Tibial nerve (tissue), 4 donors: ENCODE data around the gene CFAP251. TPM values are rescaled to one million over a fixed set of nuclear protein-coding genes. Genes with fewer than 3 reads are reported as not detected.

Experiments
- DNase-seq, 2 donors: peaks; one replicate each; pipeline ENCODE4 v3.0.0-alpha.2; 2019; ENCODE audit warnings: low spot score in 2 of 2
- H3K27ac ChIP-seq, 4 donors: fragments of 200-600 bp; sonication (generic) in 3 of 4; one replicate each; pipeline ENCODE4 v1.5.1; 2017 to 2019; ENCODE audit warnings: mild to moderate bottlenecking in 1 of 4
- H3K27me3 ChIP-seq, 2 donors: fragments of 200-600 bp; sonication (generic) in 1 of 2; one replicate each; pipeline versions ENCODE4 v1.5.1 to v1.6.0; 2017 to 2019
- H3K36me3 ChIP-seq, 3 donors: fragments of 200-600 bp; sonication (generic); one replicate each; pipeline ENCODE4 v1.5.1; 2018 to 2019
- H3K4me1 ChIP-seq, 4 donors: fragments of 200-600 bp; sonication (generic) in 3 of 4; one replicate each; pipeline ENCODE4 v1.5.1; 2017 to 2019
- H3K4me3 ChIP-seq, 4 donors: fragments of 200-600 bp; sonication (generic) in 3 of 4; one replicate each; pipeline ENCODE4 v1.5.1; 2017 to 2019; ENCODE audit warnings: mild to moderate bottlenecking in 1 of 4, moderate library complexity in 1 of 4
- H3K9me3 ChIP-seq, 4 donors: fragments of 200-600 bp; sonication (generic) in 3 of 4; one replicate each; pipeline ENCODE4 v1.5.1; 2017 to 2019
- CTCF ChIP-seq, 5 experiments: fragments of 200-600 bp in 3 of 5; fragments of 450-650 bp in 2 of 5; sonication (generic) in 3 of 5; IDR thresholded peaks; one replicate each; pipeline ENCODE4 v1.5.1; 2016 to 2019; ENCODE audit warnings: antibody characterized with exemption in 5 of 5, mild to moderate bottlenecking in 3 of 5, moderate library complexity in 2 of 5
- EP300 ChIP-seq, 2 donors: sonication (generic); formaldehyde crosslinking; IDR thresholded peaks; one replicate each; pipeline ENCODE4 v1.6.1; 2017; ENCODE audit warnings: antibody characterized with exemption in 2 of 2, mild to moderate bottlenecking in 1 of 2
- POLR2A ChIP-seq, 2 donors: fragments of 450-650 bp; IDR thresholded peaks; one replicate each; pipeline ENCODE4 v1.6.1; 2017; ENCODE audit warnings: antibody characterized with exemption in 2 of 2, mild to moderate bottlenecking in 2 of 2, moderate library complexity in 2 of 2
- WGBS, 2 donors: methylation state at CpG; one replicate each; pipeline ENCODE4 v1.1.5; 2018; 5-methylcytosine and 5-hydroxymethylcytosine counted together
- total RNA-seq, 4 donors: library from RNA; depleted of rRNA; stranded (reverse); fragments of >200 nt; gene quantifications; one replicate each; pipeline ENCODE4 v1.1.0, GENCODE V29; 2016

Gene CFAP251
- total RNA-seq, 4 donors from 2014 or later: 3.0 to 5.4 (median 3.9) TPM

- Histone ChIP-seq H3K27me3 (no peaks in the 10 kb centered on the region), H3K27ac (no peak overlapping the region), H3K4me1 (peaks cover 0 to 13% (median 2%) of the 10 kb centered on the region in 4 donors), H3K36me3 (no peaks in the 10 kb centered on the region), H3K9me3 (no peaks in the 10 kb centered on the region), H3K4me3 (no peak overlapping the region)
- TF ChIP-seq POLR2A (IDR thresholded peaks at IDR 0.05): no peak
- TF ChIP-seq EP300 (IDR thresholded peaks at IDR 0.05): no peak
- no peak for TF ChIP-seq CTCF (IDR thresholded peaks at IDR 0.05)
- 61 to 71% methylated on average over 12 of the region's 12 CpGs for WGBS, 2 donors
- DNase-seq: no peak
These were observed 86.3 kb downstream of the CFAP251 start for GRCh38 chr12:122004633-122005071.

- H3K27me3 ChIP-seq: no peaks in the 10 kb centered on the region
- DNase-seq: no peak
- no peak overlapping the region for H3K27ac ChIP-seq
- H3K9me3 ChIP-seq: no peaks in the 10 kb centered on the region
- H3K36me3 ChIP-seq: no peaks in the 10 kb centered on the region
- peaks cover 0 to 13% (median 2%) of the 10 kb centered on the region in 4 donors for H3K4me1 ChIP-seq
- 84 to 90% methylated on average over 11 of the region's 11 CpGs for WGBS, 2 donors
- TF ChIP-seq POLR2A (IDR thresholded peaks at IDR 0.05) (no peak), EP300 (IDR thresholded peaks at IDR 0.05) (no peak), CTCF (IDR thresholded peaks at IDR 0.05) (no peak)
- H3K4me3 ChIP-seq: no peak overlapping the region
These were observed 86.9 kb downstream of the CFAP251 start for GRCh38 chr12:122005252-122005776.

- Histone ChIP-seq H3K27ac (no peak overlapping the region), H3K27me3 (no peaks in the 10 kb centered on the region), H3K9me3 (no peaks in the 10 kb centered on the region), H3K36me3 (no peaks in the 10 kb centered on the region), H3K4me3 (no peak overlapping the region), H3K4me1 (peaks cover 0 to 13% (median 2%) of the 10 kb centered on the region in 4 donors)
- WGBS, 2 donors: 87 to 90% methylated on average over 22 to 24 of the region's 24 CpGs
- DNase-seq: no peak
- TF ChIP-seq CTCF (IDR thresholded peaks at IDR 0.05) (no peak), POLR2A (IDR thresholded peaks at IDR 0.05) (no peak), EP300 (IDR thresholded peaks at IDR 0.05) (no peak)
These were observed 88.0 kb downstream of the CFAP251 start for GRCh38 chr12:122006186-122006926.

GRCh38 chr12:122009741-122010140 is 91.3 kb downstream of the CFAP251 start:
- Histone ChIP-seq H3K9me3 (no peaks in the 10 kb centered on the region), H3K4me3 (no peak overlapping the region), H3K4me1 (no peaks in the 10 kb centered on the region), H3K27ac (no peak overlapping the region), H3K36me3 (no peaks in the 10 kb centered on the region), H3K27me3 (no peaks in the 10 kb centered on the region)
- no peak for DNase-seq
- 79 to 87% methylated on average over 5 to 9 of the region's 9 CpGs for WGBS, 2 donors
- TF ChIP-seq EP300 (IDR thresholded peaks at IDR 0.05) (no peak), CTCF (IDR thresholded peaks at IDR 0.05) (no peak), POLR2A (IDR thresholded peaks at IDR 0.05) (no peak)

GRCh38 chr12:122012184-122012583 is 93.8 kb downstream of the CFAP251 start:
- no peaks in the 10 kb centered on the region for H3K27me3 ChIP-seq
- H3K4me3 ChIP-seq: no peak overlapping the region
- no peaks in the 10 kb centered on the region for H3K4me1 ChIP-seq
- no peak overlapping the region for H3K27ac ChIP-seq
- no peaks in the 10 kb centered on the region for H3K36me3 ChIP-seq
- 92 to 94% methylated on average over 6 of the region's 6 CpGs for WGBS, 2 donors
- H3K9me3 ChIP-seq: no peaks in the 10 kb centered on the region
- no peak for DNase-seq
- TF ChIP-seq EP300 (IDR thresholded peaks at IDR 0.05): no peak
- no peak for TF ChIP-seq POLR2A (IDR thresholded peaks at IDR 0.05)
- TF ChIP-seq CTCF (IDR thresholded peaks at IDR 0.05): no peak
